GM18511 (cell line): ENCODE results near the gene BPHL.
"Not testable (repeated sequence)": the region's sequence is repeated elsewhere in the genome, so short reads cannot be mapped to it uniquely, and the experiment has no call there.

Experiments used
- ATAC-seq: cut with Tn5 transposase; IDR thresholded peaks from one replicate; pipeline ENCODE4 v1.9.1; 2021; ENCODE audit warnings: mild to moderate bottlenecking, moderate library complexity; ENCODE audit not compliant: unreplicated experiment

The BPHL gene

DNA sequence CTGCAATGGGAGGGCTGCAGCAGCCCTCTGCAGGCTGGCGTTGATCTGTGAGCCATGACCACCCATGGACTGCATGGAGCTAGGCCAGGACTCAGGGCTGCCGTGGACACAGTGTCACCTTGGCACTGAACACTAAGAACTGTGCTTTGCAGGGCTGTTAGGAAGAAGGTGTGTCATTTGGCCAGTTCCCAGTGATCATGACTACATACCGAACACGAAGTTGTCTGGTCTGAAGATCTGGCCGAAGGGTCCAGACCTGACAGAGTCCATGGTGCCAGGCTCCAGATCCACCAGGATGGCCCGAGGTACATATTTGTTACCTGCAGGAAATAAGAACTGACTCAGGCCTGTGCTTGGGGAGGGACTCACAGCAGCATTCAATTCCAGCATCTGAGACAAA is 36.9 kb downstream of the BPHL start:
- ATAC-seq, result not testable (repeated sequence)

DNA sequence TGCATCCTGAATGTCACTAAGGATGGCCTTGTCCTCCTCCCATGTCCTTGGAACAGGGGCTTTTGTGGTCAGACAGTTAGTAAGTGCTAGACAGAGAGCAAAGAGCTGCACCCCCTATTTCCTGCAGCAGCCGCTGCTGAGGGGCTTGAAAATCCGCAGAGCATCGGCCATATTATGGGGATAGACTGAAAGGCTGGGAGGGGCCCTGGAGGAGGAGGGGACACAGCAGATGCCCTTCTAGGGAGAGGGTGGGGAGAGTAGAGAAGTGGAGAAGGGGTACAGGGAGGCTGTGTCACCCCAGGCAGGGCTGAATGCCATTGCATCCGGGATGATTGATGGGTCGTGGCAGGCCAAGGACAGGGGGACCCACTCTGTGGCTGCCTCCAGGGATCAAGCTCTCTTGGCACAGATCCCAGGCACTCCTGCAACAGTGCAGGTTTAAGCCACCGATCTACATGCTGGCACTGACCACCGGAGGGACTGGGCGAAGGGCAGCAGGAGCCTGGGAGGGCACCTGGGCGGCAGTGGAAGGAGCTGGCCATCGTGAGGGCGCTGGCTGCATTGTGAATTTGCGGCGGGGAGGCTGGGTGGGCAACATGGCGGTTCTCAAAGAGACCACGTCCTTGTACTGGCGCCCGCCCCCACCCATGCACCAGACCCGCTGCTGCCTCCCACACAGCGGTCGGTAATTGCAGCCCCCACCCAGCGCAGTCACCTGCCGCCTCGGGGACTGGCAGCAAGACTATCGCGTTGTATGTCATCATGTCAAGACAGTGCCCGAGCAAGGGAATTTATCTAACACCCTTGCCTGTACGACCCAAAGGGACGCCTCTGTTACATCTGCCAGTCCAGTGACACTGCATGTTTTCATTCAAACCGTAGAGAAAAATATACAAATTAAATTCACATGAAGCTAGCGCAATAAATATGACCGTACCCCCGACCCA is 37.9 kb downstream of the BPHL start:
- not testable (repeated sequence) for ATAC-seq

DNA sequence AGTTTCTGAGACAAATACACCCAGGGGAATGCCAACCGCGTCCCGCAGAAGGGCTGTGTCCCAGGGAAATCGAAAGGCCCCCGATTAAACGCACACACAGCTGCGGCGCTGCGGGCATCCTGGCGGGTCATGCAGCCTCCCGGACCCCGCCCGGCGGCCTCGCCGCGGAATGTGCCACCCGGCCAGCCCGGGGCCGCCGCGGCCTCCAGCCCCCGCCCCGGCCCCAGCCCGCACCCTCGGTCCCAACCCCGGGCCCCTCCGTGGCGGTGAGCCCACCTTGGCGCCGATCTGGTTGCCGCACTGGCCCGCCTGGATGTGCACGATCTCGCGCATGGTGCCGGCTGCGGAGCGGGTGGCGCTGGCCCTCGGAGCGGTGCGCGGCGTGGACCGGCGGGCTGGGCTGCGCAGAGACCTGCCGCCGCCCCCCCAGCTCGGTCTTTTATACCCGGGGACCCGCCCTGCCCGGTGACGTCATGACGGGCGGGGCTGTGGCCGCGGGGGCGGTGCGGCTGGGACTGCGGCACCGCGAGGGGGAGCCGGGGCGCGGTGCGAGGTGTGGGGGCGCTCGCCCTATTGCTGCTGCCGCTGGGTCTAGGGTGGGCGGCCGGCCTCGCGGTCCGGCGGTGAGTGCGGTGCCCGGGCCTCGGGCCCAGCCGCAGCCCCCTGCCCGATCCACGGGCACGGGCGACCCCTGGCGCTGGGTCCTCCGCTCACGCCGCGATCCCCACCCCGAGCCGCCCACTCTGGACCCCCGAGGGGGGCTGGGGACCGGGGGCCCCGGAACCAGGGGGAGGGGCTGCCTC is 38.8 kb downstream of the BPHL start, which contains the start of gene TUBB2A:
Gene TUBB2A, minus strand, starts transcription at position 414 of the 803 bp plus-strand sequence. Its CDS starts 81 bp downstream, at position 333.
- ATAC-seq, result peak; percentile 74

DNA sequence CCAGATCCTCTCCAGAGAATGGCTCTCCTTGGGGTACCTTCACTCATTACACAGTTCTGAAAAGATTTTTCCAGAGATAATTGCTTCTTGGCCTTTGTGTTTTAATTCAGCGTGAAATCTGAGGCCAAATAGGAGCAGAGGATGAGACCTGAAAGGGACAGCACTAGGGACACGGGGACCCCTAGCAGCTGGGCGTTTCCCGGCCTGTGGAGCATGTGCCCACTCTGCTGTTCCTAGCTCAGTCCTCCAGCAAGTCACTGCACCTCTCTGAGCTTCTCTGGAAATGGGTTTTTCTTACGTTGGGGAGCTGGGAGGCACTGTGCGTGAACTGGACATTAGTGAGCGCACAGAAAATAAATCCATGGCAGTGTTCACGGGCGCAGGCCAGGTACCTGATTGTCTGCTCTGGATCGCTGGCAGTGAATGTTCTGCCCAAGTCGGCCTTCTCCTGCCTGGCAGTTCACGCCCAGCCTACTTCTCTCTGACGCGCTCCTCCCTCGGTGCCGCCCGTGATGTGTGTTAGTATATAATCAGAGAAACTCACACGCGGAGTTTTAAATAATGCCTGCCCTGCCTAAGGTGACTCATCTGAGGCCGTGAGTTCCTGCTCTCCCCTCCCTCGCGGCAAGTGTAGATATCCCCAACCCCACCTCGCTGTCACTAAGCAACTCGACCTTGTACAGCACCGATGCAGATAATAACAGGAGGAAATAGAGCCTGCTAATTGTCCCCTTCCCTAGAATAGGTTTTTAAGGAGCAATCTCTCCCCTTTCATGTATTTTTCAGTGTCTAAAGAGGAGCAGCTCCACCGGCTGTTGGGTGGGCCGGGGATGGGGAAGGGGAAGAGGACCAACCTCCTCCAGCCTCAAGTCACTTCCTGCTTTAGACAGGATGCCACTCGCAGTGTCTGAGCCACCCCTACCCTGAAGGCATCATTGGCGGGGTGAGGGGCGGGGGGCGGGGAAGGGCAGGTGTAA is 41.6 kb downstream of the BPHL start:
- ATAC-seq, result no peak

DNA sequence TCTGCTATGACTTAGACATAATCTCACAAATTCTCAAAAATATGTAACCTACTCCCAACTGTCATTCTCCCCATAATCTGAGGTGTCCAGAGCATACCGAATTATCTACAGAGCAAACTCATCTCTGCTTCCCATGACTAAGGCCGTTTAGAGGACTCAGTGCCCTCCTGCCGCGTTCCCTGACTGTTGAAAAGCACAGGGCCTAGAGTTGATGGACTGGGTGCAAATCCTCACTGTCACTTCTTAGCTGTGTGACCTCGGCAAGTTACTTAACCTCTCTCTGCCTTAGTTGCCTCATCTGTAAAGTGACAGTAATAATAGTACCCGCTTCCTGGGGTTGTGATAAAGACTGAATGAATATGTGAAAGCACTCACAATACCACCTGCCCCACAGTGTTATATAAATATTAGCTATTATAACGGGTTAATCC is 43.6 kb downstream of the BPHL start:
- ATAC-seq, result no peak

DNA sequence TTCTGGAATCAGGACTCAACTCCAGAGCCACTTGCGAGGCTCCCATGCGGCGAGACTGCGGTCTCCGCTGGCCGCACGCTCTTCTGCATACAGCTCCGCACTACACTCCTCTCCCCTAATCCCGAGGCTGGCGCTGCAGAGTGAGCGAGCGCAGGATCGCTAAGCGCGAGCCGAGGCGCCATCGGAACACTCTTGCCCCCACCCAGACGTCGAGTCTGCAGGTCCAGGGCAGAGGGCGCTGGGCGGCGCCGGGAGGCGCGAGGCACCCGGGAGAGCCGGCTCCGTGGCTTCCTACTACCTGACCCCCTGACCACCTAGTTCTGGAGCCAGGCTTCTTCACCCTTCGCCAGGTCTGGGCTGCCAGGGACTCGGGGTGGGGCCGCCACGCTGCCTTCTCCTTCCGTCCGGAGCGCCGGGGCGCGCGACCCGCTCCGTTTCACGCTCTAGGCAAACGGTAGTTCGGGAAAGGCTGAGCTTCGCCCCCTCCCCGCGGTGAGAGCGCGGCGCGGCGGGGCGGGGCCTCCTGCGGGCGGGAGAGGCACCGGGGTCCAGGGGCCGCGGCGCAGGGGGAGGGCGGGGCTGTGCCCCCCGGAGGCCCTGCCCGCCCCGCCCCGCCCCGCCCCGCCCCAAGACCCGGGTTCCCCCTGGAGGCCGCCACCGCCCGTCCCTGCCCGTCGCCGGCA is 44.2 kb downstream of the BPHL start:
- peak; percentile 72 for ATAC-seq

DNA sequence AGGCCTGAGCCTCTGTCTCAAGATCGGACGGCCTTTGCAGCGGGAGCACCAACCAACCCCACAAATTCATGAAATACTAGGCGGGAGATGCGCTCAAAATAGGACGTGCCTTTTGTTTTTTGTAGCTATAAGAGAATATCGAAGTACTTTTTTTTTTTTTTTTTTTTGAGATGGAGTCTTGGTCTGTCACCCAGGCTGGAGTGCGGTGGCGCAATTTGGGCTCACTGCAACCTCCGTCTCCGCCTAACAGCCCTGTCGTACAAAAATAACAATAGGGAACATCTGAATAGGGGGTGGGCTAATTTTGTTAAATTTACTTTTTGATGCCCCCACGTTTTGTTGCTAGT is 44.7 kb downstream of the BPHL start:
- ATAC-seq, result no peak

DNA sequence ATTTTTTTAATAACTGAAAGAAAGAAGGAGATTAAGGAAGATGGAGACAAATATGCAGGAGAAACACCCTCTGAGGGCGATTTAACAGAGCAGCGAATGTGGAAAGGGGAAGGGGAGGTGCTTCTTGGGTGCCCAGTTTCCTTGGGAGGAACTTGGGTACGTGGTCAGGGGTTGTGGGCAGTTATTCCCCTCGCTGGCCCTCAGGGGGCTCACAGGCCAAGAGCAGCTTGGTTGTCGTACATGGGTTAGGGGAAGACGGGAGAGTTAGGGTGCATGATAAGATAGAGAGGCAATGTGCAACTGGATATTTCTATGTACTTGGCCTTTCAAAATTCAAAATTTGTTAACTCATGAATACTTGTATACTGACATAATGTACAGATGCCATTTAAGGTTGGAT is 45.9 kb downstream of the BPHL start:
- no peak for ATAC-seq

DNA sequence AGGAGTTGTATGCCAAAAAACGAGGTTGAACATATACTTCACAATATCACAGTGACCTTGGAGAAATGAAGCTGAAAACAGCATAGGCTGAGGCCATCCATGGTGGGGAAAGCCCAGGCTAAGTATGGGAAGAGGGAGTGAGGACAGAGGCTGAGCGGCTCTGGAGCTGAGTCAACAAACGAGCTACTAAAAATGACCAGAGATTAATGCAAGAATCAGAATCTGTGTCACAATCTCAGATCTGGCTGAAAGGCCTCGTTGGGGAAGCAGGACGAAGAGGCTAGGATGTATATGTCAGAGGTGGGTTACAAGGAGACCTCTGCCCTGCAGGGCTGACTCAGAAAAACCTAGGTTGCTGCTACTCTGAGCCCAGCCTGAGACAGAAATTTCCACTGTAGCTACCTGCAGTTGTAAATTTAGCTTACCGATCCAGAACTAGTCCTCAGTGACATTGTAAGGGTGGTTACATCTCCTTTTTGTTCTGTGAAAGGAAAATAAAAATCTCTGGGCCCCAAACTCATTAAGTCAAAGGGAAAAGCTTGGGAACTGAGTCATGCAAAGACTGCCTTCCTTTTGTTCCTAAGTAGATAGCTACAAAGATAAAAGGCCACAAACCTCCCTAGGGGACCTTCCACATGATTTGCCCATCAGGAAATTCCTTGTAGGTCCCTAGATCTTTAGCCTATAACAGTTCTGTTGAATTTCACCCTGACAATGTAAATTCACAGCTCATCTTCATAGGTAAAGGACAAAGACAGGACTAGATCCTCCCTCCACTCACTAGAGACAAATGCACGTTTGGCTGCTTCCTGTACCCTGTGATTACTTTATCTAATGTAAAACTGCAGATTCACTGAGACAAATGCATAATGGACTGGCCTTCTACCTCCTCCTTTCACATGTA is 47.4 kb downstream of the BPHL start:
- ATAC-seq, result no peak

DNA sequence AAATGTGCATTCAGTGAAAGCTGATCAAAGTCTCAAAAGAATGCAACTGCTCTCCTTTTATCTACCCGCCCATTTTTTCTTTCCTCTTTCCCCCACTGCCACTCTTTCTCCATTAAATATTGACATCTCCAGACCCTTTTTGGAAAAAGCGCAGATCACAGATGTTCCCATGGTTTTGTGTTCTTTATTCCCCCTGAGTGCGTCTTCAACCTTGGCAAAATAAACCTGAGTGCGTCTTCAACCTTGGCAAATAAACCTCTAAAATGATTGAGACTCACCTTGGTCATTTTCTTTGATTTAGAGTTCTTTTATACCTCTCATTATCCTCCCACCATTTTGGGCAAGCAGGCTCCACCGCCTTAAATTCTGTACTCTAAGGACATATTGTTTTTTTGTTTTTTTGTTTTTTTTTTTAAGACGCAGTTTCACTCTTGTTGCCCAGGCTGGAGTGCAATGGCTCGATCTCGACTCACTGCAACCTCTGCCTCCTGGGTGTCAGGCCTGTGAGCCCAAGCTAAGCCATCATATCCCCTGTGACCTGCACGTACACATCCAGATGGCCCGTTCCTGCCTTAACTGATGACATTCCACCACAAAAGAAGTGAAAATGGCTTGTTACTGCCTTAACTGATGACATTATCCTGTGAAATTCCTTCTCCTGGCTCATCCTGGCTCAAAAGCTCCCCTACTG is 48.2 kb downstream of the BPHL start:
- not testable (repeated sequence) for ATAC-seq

DNA sequence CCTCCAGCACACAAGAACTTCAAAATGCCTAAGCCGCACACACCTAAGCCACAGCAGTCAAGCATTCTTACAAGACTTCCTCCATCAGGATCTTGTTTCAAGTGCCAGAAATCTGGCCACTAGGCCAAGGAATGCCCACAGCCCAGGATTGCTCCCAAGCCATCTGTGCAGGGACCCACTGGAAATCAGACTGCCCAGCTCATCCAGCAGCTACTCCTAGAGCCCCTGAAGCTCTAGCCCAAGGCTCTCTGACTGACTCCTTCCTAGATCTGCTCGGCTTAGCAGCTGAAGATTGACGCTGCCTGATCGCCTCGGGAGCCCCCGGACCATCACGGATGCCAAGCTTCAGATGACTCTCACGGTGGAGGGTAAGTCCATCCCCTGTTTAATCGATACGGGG is 49.5 kb downstream of the BPHL start:
- ATAC-seq, result not testable (repeated sequence)

DNA sequence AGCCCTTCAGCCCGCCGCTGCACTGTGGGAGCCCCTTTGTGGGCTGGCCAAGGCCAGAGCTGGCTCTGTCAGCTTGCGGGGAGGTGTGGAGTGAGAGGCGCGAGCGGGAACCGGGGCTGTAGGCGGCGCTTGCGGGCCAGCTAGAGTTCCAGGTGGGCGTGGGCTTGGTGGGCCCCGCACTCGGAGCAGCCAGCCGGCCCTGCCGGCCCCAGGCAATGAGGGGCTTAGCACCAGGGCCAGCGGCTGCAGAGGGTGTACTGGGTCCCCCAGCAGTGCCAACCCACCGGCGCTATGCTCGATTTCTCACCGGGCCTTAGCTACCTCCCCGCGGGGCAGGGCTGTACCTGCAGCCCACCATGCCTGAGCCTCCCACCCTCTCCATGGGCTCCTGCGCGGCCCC is 52.2 kb downstream of the BPHL start:
- not testable (repeated sequence) for ATAC-seq

DNA sequence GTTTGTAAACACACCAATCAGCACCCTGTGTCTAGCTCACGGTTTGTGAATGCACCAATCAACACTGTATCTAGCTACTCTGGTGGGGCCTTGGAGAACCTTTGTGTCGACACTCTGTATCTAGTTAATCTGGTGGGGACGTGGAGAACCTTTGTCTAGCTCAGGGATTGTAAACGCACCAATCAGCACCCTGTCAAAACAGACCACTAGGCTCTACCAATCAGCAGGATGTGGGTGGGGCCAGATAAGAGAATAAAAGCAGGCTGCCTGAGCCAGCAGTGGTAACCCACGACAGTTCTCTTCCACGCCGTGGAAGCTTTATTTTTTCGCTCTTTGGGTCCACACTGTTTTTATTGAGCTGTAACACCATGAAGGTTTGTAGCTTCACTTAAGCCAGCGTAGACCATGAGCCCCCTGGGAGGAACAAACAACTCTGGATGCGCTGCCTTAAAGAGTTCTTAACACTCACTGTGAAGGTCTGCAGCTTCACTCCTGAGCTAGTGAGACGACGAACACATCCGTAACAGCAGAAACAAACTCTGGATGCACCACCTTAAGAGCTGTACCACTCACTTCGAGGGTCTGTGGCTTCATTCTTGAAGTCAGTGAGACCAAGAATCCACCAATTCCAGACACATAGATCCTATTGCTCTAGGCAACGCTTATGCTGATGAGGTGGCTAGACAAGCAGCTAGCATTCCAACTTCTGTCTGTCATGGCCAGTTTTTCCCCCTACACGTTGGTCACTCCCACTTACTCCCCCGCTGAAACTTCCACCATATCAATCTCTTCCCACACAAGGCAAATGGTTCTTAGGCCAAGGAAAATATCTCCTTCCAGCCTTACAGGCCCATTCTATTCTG is 53.0 kb downstream of the BPHL start:
- ATAC-seq, result not testable (repeated sequence)

DNA sequence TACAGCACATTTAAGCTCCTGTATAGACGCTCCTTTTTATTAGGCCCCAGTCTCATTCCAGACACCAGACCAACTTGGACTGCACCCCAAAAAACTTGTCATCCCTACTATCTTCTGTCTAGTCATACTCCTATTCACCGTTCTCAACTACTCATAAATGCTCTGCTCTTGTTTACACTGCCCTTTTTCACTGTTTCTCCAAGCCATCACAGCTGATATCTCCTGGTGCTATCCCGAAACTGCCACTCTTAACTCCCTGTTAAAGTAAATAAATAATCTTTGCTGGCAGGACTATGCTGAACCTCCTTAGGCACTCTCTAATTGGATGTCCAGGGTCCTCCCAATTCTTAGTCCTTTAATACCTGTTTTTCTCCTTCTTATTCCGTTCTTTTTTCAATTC is 54.3 kb downstream of the BPHL start:
- not testable (repeated sequence) for ATAC-seq

DNA sequence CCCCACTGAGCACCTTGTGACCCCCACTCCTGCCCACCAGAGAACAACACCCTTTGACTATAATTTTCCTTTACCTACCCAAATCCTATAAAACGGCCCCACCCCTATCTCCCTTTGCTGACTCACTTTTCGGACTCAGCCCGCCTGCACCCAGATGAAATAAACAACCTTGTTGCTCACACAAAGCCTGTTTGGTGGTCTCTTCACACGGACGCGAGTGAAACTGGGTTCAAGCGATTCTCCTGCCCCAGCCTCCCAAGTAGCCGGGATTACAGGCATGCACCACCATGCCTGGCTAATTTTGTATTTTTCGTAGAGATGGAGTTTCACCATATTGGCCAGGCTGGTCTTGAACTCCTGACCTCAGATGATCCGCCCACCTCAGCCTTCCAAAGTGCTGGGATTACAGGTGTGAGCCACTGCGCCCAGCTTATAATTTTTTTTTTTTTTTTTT is 55.2 kb downstream of the BPHL start:
- not testable (repeated sequence) for ATAC-seq

DNA sequence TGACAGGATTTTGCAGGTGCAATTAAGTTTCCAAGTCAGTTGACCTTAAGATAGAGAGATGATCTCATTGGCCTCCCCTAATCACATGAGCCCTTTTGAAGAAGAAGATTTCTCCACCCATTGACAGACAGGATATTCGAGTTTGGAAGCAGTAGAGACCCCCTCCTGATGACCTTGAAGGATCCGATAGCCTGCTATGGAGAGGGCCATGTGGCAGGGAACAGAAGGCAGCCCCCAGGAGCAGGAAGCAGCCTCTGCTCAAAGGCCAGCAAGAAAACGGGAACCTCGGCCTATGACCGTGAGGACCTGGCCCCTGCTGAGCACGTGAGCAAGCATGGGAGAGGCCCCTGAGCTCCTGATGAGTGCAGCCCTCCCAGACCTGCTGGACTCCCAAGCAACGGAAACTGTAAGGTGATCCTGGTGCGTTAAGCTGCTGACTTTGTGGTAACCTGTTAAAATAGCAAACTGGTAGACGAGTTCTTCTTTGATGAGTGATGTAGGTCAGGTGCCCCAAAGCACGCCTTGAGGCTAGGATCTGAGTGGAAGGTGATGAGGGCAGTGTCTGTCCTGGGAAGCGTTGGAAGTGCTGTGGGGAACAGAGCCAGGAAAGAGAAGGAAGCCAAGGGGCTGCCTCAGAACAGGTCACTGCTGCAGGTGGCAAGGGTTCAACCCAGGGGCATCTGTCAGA is 57.3 kb downstream of the BPHL start:
- ATAC-seq, result no peak
